A549 treated with AZD2906 at 1 μM for 4 hours (cell line): Measurements from ENCODE around the gene GIPC2. TPM values are rescaled to one million over a fixed set of nuclear protein-coding genes. Genes with fewer than 3 reads are reported as not detected.

Experiments used
- total RNA-seq: library from RNA; stranded (reverse); fragments of 200-300 nt; extraction: Qiagen RNA extraction; gene quantifications from 5 replicates; pipeline ENCODE4 v1.2.3, GENCODE V29; 2022

The GIPC2 gene
- 0.01 to 0.06 TPM (median 0.02 TPM) in 5 replicates for total RNA-seq

GRCh38 chr1:78045926-78046778, at the start of gene GIPC2:
TSS of gene GIPC2 (plus strand) at chr1:78045966. CDS start at chr1:78046095, 129 bp downstream.

GRCh38 chr1:78004719-78005447, 40.9 kb upstream of the GIPC2 start, which contains the start of gene DNAJB4:
TSS of gene DNAJB4 (plus strand) at chr1:78004939. CDS start at chr1:78005111, 172 bp downstream.

Other genes starting within 250 kb of the GIPC2 start
- 5.6 to 11.2 TPM (median 6.7 TPM) in 5 replicates for gene NEXN, start 157.3 kb upstream of the GIPC2 start, total RNA-seq
- 90.4 to 124 TPM (median 99.0 TPM) in 5 replicates for gene FUBP1, start 66.9 kb upstream of the GIPC2 start, total RNA-seq
- 28.0 to 49.6 TPM (median 32.5 TPM) in 5 replicates for gene DNAJB4, start 41.0 kb upstream of the GIPC2 start, total RNA-seq